ENCODE data around the gene PVR.

The PVR gene

GRCh38 chr19:44643605-44644401 is at the start of gene PVR:
PVR (plus strand) TSS chr19:44643910; CDS start chr19:44644097, 187 bp downstream.
- ChIA-PET CTCF (interaction anchor here (0.8 kb wide), 1 partner anchor 73 kb away, joined by 3 read pairs; no protein-coding TSS in a partner anchor), POLR2A (interaction anchor here (0.7 to 1.6 kb wide), 7 partner anchors 9 to 45 kb away, joined by 3 to 10 read pairs (median 5); no protein-coding TSS in a partner anchor)
- TF ChIP-seq NFRKB (IDR thresholded peaks at IDR 0.05) (no peak), ARNT (IDR thresholded peaks at IDR 0.05) (no peak), SUZ12 (IDR thresholded peaks at IDR 0.05) (no peak), ELF4 (IDR thresholded peaks at IDR 0.05) (no peak), L3MBTL2 (conservative IDR thresholded peaks at IDR 0.05) (peak; percentile 74), ZNF384 (IDR thresholded peaks at IDR 0.05) (no peak), FOXM1 (IDR thresholded peaks at IDR 0.05; ENCODE audit: borderline replicate concordance) (peak; percentile 67; the same call in 1 of the 2 replicates), FOXK2 (IDR thresholded peaks at IDR 0.05) (no peak)
- peak; percentile 90 for DNase-seq (ENCODE audit: extremely low spot score)

GRCh38 chr19:44596428-44597130 is 47.1 kb upstream of the PVR start:
- TF ChIP-seq SUZ12 (IDR thresholded peaks at IDR 0.05) (no peak), CTBP1 (IDR thresholded peaks at IDR 0.05; ENCODE audit: borderline replicate concordance) (no peak), L3MBTL2 (conservative IDR thresholded peaks at IDR 0.05) (no peak), SP1 (IDR thresholded peaks at IDR 0.05) (no peak), FOXA1 (IDR thresholded peaks at IDR 0.05) (no peak), FOXM1 (IDR thresholded peaks at IDR 0.05; ENCODE audit: borderline replicate concordance) (no peak), FOXK2 (IDR thresholded peaks at IDR 0.05) (no peak), TARDBP (IDR thresholded peaks at IDR 0.05) (no peak), LEF1 (IDR thresholded peaks at IDR 0.05; ENCODE audit: borderline replicate concordance) (no peak), PKNOX1 (IDR thresholded peaks at IDR 0.05) (no peak), NFRKB (IDR thresholded peaks at IDR 0.05) (no peak), ZNF384 (IDR thresholded peaks at IDR 0.05) (no peak), HDGF (IDR thresholded peaks at IDR 0.05; ENCODE audit: borderline replicate concordance) (no peak), ARNT (IDR thresholded peaks at IDR 0.05) (no peak), BHLHE40 (IDR thresholded peaks at IDR 0.05; ENCODE audit: borderline replicate concordance) (no peak), ELF4 (IDR thresholded peaks at IDR 0.05) (no peak)
- DNase-seq (ENCODE audit: extremely low spot score) = no peak
- ChIA-PET CTCF (interaction anchor here (1.0 kb wide), 2 partner anchors 13 to 26 kb away, joined by 5 read pairs; no protein-coding TSS in a partner anchor), POLR2A (no interaction called here)

- TF ChIP-seq CTBP1 (IDR thresholded peaks at IDR 0.05; ENCODE audit: borderline replicate concordance) (no peak), TARDBP (IDR thresholded peaks at IDR 0.05) (no peak)
- no peak for DNase-seq (ENCODE audit: extremely low spot score)
- POLR2A ChIA-PET = no interaction called here
- CTCF ChIA-PET = interaction anchor here (1.0 kb wide), 2 partner anchors 14 to 26 kb away, joined by 5 read pairs; no protein-coding TSS in a partner anchor
Measured at GRCh38 chr19:44597131-44597491, 46.6 kb upstream of the PVR start.

GRCh38 chr19:44598355-44598754 is 45.4 kb upstream of the PVR start:
- ChIA-PET CTCF (no interaction called here), POLR2A (interaction anchor here (0.5 kb wide), 1 partner anchor 108 kb away, joined by 3 read pairs; no protein-coding TSS in a partner anchor)
- no peak for TF ChIP-seq L3MBTL2 (conservative IDR thresholded peaks at IDR 0.05)
- no peak for TF ChIP-seq SP1 (IDR thresholded peaks at IDR 0.05)
- no peak for TF ChIP-seq FOXK2 (IDR thresholded peaks at IDR 0.05)
- TF ChIP-seq LEF1 (IDR thresholded peaks at IDR 0.05; ENCODE audit: borderline replicate concordance) = no peak
- TF ChIP-seq BHLHE40 (IDR thresholded peaks at IDR 0.05; ENCODE audit: borderline replicate concordance) = no peak
- no peak for TF ChIP-seq ZNF384 (IDR thresholded peaks at IDR 0.05)
- TF ChIP-seq NFRKB (IDR thresholded peaks at IDR 0.05) = no peak
- no peak for TF ChIP-seq FOXA1 (IDR thresholded peaks at IDR 0.05)
- DNase-seq (ENCODE audit: extremely low spot score) = no peak

GRCh38 chr19:44598880-44599279 is 44.8 kb upstream of the PVR start:
- POLR2A ChIA-PET = no interaction called here
- CTCF ChIA-PET = no interaction called here
- TF ChIP-seq NFRKB (IDR thresholded peaks at IDR 0.05) (no peak), HDGF (IDR thresholded peaks at IDR 0.05; ENCODE audit: borderline replicate concordance) (no peak), PKNOX1 (IDR thresholded peaks at IDR 0.05) (no peak), ARNT (IDR thresholded peaks at IDR 0.05) (no peak), FOXM1 (IDR thresholded peaks at IDR 0.05; ENCODE audit: borderline replicate concordance) (no peak), LEF1 (IDR thresholded peaks at IDR 0.05; ENCODE audit: borderline replicate concordance) (no peak), CTBP1 (IDR thresholded peaks at IDR 0.05; ENCODE audit: borderline replicate concordance) (no peak), BHLHE40 (IDR thresholded peaks at IDR 0.05; ENCODE audit: borderline replicate concordance) (no peak), FOXA1 (IDR thresholded peaks at IDR 0.05) (no peak), FOXK2 (IDR thresholded peaks at IDR 0.05) (no peak), ZNF384 (IDR thresholded peaks at IDR 0.05) (no peak), SUZ12 (IDR thresholded peaks at IDR 0.05) (no peak), L3MBTL2 (conservative IDR thresholded peaks at IDR 0.05) (no peak), TARDBP (IDR thresholded peaks at IDR 0.05) (no peak), SP1 (IDR thresholded peaks at IDR 0.05) (no peak), ELF4 (IDR thresholded peaks at IDR 0.05) (no peak)
- no peak for DNase-seq (ENCODE audit: extremely low spot score)

GRCh38 chr19:44600466-44600865 is 43.2 kb upstream of the PVR start:
- POLR2A ChIA-PET = no interaction called here
- no peak for DNase-seq (ENCODE audit: extremely low spot score)
- CTCF ChIA-PET = no interaction called here
- no peak for TF ChIP-seq NFRKB (IDR thresholded peaks at IDR 0.05)
- no peak for TF ChIP-seq FOXA1 (IDR thresholded peaks at IDR 0.05)
- no peak for TF ChIP-seq CTBP1 (IDR thresholded peaks at IDR 0.05; ENCODE audit: borderline replicate concordance)
